HG03520 (cell line): ENCODE measurements around the gene DCLRE1A.

Experiments
- ATAC-seq: cut with Tn5 transposase; IDR thresholded peaks from one replicate; pipeline ENCODE4 v1.9.1; 2021; ENCODE audit warnings: mild to moderate bottlenecking, moderate library complexity; ENCODE audit not compliant: unreplicated experiment

Gene DCLRE1A

GRCh38 chr10:113854013-113854760, at the start of gene DCLRE1A, which contains the start of gene NHLRC2:
TSS of gene DCLRE1A (minus strand) at chr10:113854082. CDS start at chr10:113853182, 900 bp downstream.
TSS of gene NHLRC2 (plus strand) at chr10:113854661. CDS start at chr10:113854873, 212 bp downstream.
- peak; percentile 35 for ATAC-seq

- no peak for ATAC-seq
Observed at GRCh38 chr10:113899952-113900598, 46.2 kb upstream of the DCLRE1A start.

- no peak for ATAC-seq
Observed at GRCh38 chr10:113897693-113898618, 44.1 kb upstream of the DCLRE1A start.

GRCh38 chr10:113895018-113895417, 41.1 kb upstream of the DCLRE1A start:
- no peak for ATAC-seq

- no peak for ATAC-seq
Observed at GRCh38 chr10:113894581-113894980, 40.7 kb upstream of the DCLRE1A start.

GRCh38 chr10:113893570-113893969, 39.7 kb upstream of the DCLRE1A start:
- no peak for ATAC-seq

- ATAC-seq = no peak
Observed at GRCh38 chr10:113891476-113891875, 37.6 kb upstream of the DCLRE1A start.

GRCh38 chr10:113890769-113891168, 36.9 kb upstream of the DCLRE1A start:
- ATAC-seq = no peak

GRCh38 chr10:113889911-113890310, 36.0 kb upstream of the DCLRE1A start:
- ATAC-seq = no peak

- ATAC-seq = no peak
Observed at GRCh38 chr10:113882240-113882639, 28.4 kb upstream of the DCLRE1A start.

GRCh38 chr10:113880236-113880635, 26.4 kb upstream of the DCLRE1A start:
- ATAC-seq = no peak

GRCh38 chr10:113879691-113880090, 25.8 kb upstream of the DCLRE1A start:
- ATAC-seq = peak; percentile 77

- ATAC-seq = no peak
Observed at GRCh38 chr10:113876461-113876860, 22.6 kb upstream of the DCLRE1A start.

GRCh38 chr10:113875212-113875611, 21.3 kb upstream of the DCLRE1A start:
- ATAC-seq = no peak

GRCh38 chr10:113872139-113873030, 18.5 kb upstream of the DCLRE1A start:
- no peak for ATAC-seq

- no peak for ATAC-seq
Observed at GRCh38 chr10:113869789-113870188, 15.9 kb upstream of the DCLRE1A start.

- no peak for ATAC-seq
Observed at GRCh38 chr10:113867904-113868303, 14.0 kb upstream of the DCLRE1A start.

GRCh38 chr10:113866551-113867394, 12.9 kb upstream of the DCLRE1A start:
- no peak for ATAC-seq

GRCh38 chr10:113865901-113866300, 12.0 kb upstream of the DCLRE1A start:
- no peak for ATAC-seq
